HEK293 (cell line): ENCODE measurements around the gene PARD6G.

Source experiments
- CTCF ChIA-PET: fragments of 350-600 bp; formaldehyde crosslinking; extraction: SDS; loops from one replicate; lab custom pipeline; 2021; ENCODE audit warnings: antibody characterized with exemption; lab: Yijun Ruan, JAX
- POLR2A ChIA-PET: fragments of 300-600 bp; formaldehyde crosslinking; extraction: SDS; loops from one replicate; lab custom pipeline; 2020; ENCODE audit warnings: antibody characterized with exemption, inconsistent platforms; lab: Yijun Ruan, JAX
- H3K27ac ChIP-seq: fragments of 200-500 bp; sonication (Bioruptor generic); 2 replicates; pipeline ENCODE4 v1.5.1; 2014; ENCODE audit warnings: low read depth, low read length, control low read depth, inconsistent platforms; ENCODE audit errors: extremely low read depth
- H3K36me3 ChIP-seq, 2 experiments: fragments of 200-500 bp in 1 of 2; sonication (Bioruptor generic) in 1 of 2; 1 replicate in 1 of 2; 2 replicates in 1 of 2; pipeline ENCODE4 v1.5.1; 2014 to 2017; ENCODE audit warnings: inconsistent platforms in 2 of 2, low read length in 2 of 2; ENCODE audit not compliant: control insufficient read depth in 2 of 2, insufficient read depth in 1 of 2
- H3K4me1 ChIP-seq: fragments of 200-500 bp; sonication (Bioruptor generic); 2 replicates; pipeline ENCODE4 v1.5.1; 2014; ENCODE audit warnings: mild to moderate bottlenecking, low read length, inconsistent platforms; ENCODE audit not compliant: control insufficient read depth, insufficient read depth
- H3K4me3 ChIP-seq: 2 replicates; pipeline ENCODE4 v1.5.1; 2011; ENCODE audit warnings: low read depth, mild to moderate bottlenecking, control low read depth, low read length, moderate library complexity
- H3K9me3 ChIP-seq: fragments of 200-500 bp; sonication (Bioruptor generic); 2 replicates; pipeline ENCODE4 v1.5.1; 2014; ENCODE audit warnings: low read depth, low read length, inconsistent platforms; ENCODE audit not compliant: control insufficient read depth, insufficient read depth
- FEZF1 ChIP-seq: fragments of 450-650 bp; formaldehyde crosslinking; IDR thresholded peaks from 2 replicates; pipeline ENCODE4 v1.5.1; 2016; ENCODE audit warnings: missing biosample characterization, missing genetic modification characterization
- KLF7 ChIP-seq: fragments of 450-650 bp; formaldehyde crosslinking; IDR thresholded peaks from 2 replicates; pipeline ENCODE4 v1.5.1; 2016; ENCODE audit warnings: missing biosample characterization, missing genetic modification characterization, borderline replicate concordance
- REPIN1 ChIP-seq: fragments of 450-650 bp; formaldehyde crosslinking; IDR thresholded peaks from 2 replicates; pipeline ENCODE4 v1.5.1; 2017; ENCODE audit warnings: missing biosample characterization, missing genetic modification characterization, low read depth
- SP3 ChIP-seq: fragments of 450-650 bp; formaldehyde crosslinking; IDR thresholded peaks from 2 replicates; pipeline ENCODE4 v1.5.1; 2016; ENCODE audit warnings: missing biosample characterization, missing genetic modification characterization
- TCF7L2 ChIP-seq: IDR thresholded peaks from 2 replicates; pipeline ENCODE4 v1.6.1; 2011; ENCODE audit warnings: low read depth, mild to moderate bottlenecking, inconsistent platforms, low read length, moderate library complexity, borderline replicate concordance
- TRIM28 ChIP-seq: IDR thresholded peaks from 2 replicates; pipeline ENCODE4 v1.6.1; 2011; ENCODE audit warnings: low read length, control low read depth, borderline replicate concordance
- ZBTB48 ChIP-seq: fragments of 450-650 bp; formaldehyde crosslinking; IDR thresholded peaks from 2 replicates; pipeline ENCODE4 v1.5.1; 2016; ENCODE audit warnings: missing biosample characterization, missing genetic modification characterization
- ZNF146 ChIP-seq: fragments of 450-650 bp; formaldehyde crosslinking; IDR thresholded peaks from 2 replicates; pipeline ENCODE4 v1.5.1; 2016; ENCODE audit warnings: missing biosample characterization, missing genetic modification characterization
- ZNF19 ChIP-seq: fragments of 450-650 bp; formaldehyde crosslinking; IDR thresholded peaks from 2 replicates; pipeline ENCODE4; 2016; ENCODE audit warnings: missing biosample characterization, missing genetic modification characterization, low read depth
- ZNF248 ChIP-seq: fragments of 450-650 bp; formaldehyde crosslinking; IDR thresholded peaks from 2 replicates; pipeline ENCODE4 v1.5.1; 2017; ENCODE audit warnings: missing biosample characterization, missing genetic modification characterization
- ZNF433 ChIP-seq: fragments of 450-650 bp; formaldehyde crosslinking; IDR thresholded peaks from 2 replicates; pipeline ENCODE4 v1.5.1; 2016; ENCODE audit warnings: missing biosample characterization, missing genetic modification characterization, low read depth
- ZNF48 ChIP-seq: fragments of 450-650 bp; formaldehyde crosslinking; IDR thresholded peaks from 2 replicates; pipeline ENCODE4 v1.5.1; 2016; ENCODE audit warnings: missing biosample characterization, missing genetic modification characterization
- ZNF514 ChIP-seq: fragments of 450-650 bp; formaldehyde crosslinking; IDR thresholded peaks from 2 replicates; pipeline ENCODE4 v1.5.1; 2016; ENCODE audit warnings: missing biosample characterization, missing genetic modification characterization
- ZNF585B ChIP-seq: fragments of 450-650 bp; formaldehyde crosslinking; IDR thresholded peaks from 2 replicates; pipeline ENCODE4 v1.5.1; 2016; ENCODE audit warnings: missing biosample characterization, missing genetic modification characterization
- ZNF623 ChIP-seq: fragments of 450-650 bp; formaldehyde crosslinking; IDR thresholded peaks from 2 replicates; pipeline ENCODE4 v1.5.1; 2016; ENCODE audit warnings: missing biosample characterization, missing genetic modification characterization
- ZNF658 ChIP-seq: fragments of 450-650 bp; formaldehyde crosslinking; IDR thresholded peaks from 2 replicates; pipeline ENCODE4; 2016; ENCODE audit warnings: missing biosample characterization, missing genetic modification characterization
- ZNF776 ChIP-seq: fragments of 450-650 bp; formaldehyde crosslinking; IDR thresholded peaks from 2 replicates; pipeline ENCODE4 v1.5.0; 2017; ENCODE audit warnings: missing biosample characterization, missing genetic modification characterization, borderline replicate concordance
- ZNF837 ChIP-seq: fragments of 450-650 bp; formaldehyde crosslinking; IDR thresholded peaks from 2 replicates; pipeline ENCODE4 v1.5.1; 2016; ENCODE audit warnings: missing biosample characterization, missing genetic modification characterization
- TF ChIP-seq, protein P1 (sequence below): fragments of 450-650 bp; formaldehyde crosslinking; IDR thresholded peaks from 2 replicates; pipeline ENCODE4 v1.5.1; 2017; ENCODE audit warnings: missing biosample characterization, mild to moderate bottlenecking, missing genetic modification characterization, moderate library complexity
- TF ChIP-seq, protein P2 (sequence below): IDR thresholded peaks from 2 replicates; pipeline ENCODE4 v1.6.1; 2011; ENCODE audit warnings: mild to moderate bottlenecking, low read depth, low read length, borderline replicate concordance
- TF ChIP-seq, protein P3 (sequence below): fragments of 450-650 bp; formaldehyde crosslinking; IDR thresholded peaks from 2 replicates; pipeline ENCODE4 v1.5.1; 2016; ENCODE audit warnings: missing biosample characterization, missing genetic modification characterization
- TF ChIP-seq, protein P4 (sequence below): fragments of 450-650 bp; formaldehyde crosslinking; IDR thresholded peaks from 2 replicates; pipeline ENCODE4 v1.5.1; 2016; ENCODE audit warnings: missing biosample characterization, missing genetic modification characterization
- TF ChIP-seq, protein P5 (sequence below): fragments of 450-650 bp; formaldehyde crosslinking; IDR thresholded peaks from 2 replicates; pipeline ENCODE4 v1.5.1; 2016; ENCODE audit warnings: missing biosample characterization, missing genetic modification characterization

Gene PARD6G

DNA sequence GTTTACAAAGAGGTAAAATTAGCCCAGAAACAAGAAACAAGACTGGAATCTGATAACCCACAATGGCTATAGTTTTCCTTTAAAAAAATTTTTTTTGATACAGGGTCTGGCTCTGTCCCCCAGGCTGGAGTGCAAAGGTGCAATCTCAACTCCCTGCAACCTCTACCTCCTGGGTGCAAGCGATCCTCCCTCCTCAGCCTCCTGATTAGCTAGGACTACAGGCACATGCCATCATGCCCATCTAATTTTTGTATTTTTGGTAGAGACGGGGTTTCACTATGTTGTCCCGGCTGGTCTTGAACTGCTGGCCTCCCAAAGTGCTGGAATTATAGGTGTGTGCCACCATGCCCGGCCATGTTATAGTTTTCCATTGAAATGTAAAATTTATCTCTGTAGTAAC lies 12.3 kb upstream of the PARD6G start:
- Histone ChIP-seq H3K36me3 (no peaks in the 10 kb centered on the region), H3K9me3 (no peaks in the 10 kb centered on the region), H3K4me3 (no peak overlapping the region), H3K4me1 (no peaks in the 10 kb centered on the region), H3K27ac (no peak overlapping the region)
- ChIA-PET POLR2A (no interaction called here), CTCF (interaction anchor here (0.6 to 1.3 kb wide), 3 partner anchors 89 to 117 kb away, joined by 3 to 9 read pairs (median 4); no protein-coding TSS in a partner anchor)
- TF ChIP-seq ZNF433 (tag by site-specific recombination) = no peak
- TF ChIP-seq, protein P1, sequence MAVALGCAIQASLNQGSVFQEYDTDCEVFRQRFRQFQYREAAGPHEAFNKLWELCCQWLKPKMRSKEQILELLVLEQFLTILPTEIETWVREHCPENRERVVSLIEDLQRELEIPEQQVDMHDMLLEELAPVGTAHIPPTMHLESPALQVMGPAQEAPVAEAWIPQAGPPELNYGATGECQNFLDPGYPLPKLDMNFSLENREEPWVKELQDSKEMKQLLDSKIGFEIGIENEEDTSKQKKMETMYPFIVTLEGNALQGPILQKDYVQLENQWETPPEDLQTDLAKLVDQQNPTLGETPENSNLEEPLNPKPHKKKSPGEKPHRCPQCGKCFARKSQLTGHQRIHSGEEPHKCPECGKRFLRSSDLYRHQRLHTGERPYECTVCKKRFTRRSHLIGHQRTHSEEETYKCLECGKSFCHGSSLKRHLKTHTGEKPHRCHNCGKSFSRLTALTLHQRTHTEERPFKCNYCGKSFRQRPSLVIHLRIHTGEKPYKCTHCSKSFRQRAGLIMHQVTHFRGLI (tag by site-specific recombination) = no peak
- TF ChIP-seq SP3 = no peak
- TF ChIP-seq ZBTB48 = no peak
- no peak for TF ChIP-seq ZNF19 (tag by site-specific recombination)
- no peak for TF ChIP-seq FEZF1
- TF ChIP-seq ZNF248 (tag by site-specific recombination) = no peak
- no peak for TF ChIP-seq ZNF658 (tag by site-specific recombination)
- TF ChIP-seq, protein P2, sequence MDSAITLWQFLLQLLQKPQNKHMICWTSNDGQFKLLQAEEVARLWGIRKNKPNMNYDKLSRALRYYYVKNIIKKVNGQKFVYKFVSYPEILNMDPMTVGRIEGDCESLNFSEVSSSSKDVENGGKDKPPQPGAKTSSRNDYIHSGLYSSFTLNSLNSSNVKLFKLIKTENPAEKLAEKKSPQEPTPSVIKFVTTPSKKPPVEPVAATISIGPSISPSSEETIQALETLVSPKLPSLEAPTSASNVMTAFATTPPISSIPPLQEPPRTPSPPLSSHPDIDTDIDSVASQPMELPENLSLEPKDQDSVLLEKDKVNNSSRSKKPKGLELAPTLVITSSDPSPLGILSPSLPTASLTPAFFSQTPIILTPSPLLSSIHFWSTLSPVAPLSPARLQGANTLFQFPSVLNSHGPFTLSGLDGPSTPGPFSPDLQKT = no peak
- no peak for TF ChIP-seq REPIN1
- TF ChIP-seq TRIM28 = no peak
- TF ChIP-seq ZNF585B (tag by site-specific recombination) = no peak
- TF ChIP-seq TCF7L2 = no peak
- TF ChIP-seq ZNF776 = no peak
- no peak for TF ChIP-seq ZNF146 (tag by site-specific recombination)
- TF ChIP-seq KLF7 = no peak
- TF ChIP-seq, protein P3, sequence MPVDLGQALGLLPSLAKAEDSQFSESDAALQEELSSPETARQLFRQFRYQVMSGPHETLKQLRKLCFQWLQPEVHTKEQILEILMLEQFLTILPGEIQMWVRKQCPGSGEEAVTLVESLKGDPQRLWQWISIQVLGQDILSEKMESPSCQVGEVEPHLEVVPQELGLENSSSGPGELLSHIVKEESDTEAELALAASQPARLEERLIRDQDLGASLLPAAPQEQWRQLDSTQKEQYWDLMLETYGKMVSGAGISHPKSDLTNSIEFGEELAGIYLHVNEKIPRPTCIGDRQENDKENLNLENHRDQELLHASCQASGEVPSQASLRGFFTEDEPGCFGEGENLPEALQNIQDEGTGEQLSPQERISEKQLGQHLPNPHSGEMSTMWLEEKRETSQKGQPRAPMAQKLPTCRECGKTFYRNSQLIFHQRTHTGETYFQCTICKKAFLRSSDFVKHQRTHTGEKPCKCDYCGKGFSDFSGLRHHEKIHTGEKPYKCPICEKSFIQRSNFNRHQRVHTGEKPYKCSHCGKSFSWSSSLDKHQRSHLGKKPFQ = no peak
- TF ChIP-seq, protein P4, sequence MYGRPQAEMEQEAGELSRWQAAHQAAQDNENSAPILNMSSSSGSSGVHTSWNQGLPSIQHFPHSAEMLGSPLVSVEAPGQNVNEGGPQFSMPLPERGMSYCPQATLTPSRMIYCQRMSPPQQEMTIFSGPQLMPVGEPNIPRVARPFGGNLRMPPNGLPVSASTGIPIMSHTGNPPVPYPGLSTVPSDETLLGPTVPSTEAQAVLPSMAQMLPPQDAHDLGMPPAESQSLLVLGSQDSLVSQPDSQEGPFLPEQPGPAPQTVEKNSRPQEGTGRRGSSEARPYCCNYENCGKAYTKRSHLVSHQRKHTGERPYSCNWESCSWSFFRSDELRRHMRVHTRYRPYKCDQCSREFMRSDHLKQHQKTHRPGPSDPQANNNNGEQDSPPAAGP (tag by site-specific recombination) = no peak
- TF ChIP-seq, protein P5, sequence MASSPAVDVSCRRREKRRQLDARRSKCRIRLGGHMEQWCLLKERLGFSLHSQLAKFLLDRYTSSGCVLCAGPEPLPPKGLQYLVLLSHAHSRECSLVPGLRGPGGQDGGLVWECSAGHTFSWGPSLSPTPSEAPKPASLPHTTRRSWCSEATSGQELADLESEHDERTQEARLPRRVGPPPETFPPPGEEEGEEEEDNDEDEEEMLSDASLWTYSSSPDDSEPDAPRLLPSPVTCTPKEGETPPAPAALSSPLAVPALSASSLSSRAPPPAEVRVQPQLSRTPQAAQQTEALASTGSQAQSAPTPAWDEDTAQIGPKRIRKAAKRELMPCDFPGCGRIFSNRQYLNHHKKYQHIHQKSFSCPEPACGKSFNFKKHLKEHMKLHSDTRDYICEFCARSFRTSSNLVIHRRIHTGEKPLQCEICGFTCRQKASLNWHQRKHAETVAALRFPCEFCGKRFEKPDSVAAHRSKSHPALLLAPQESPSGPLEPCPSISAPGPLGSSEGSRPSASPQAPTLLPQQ (tag by site-specific recombination) = no peak

DNA sequence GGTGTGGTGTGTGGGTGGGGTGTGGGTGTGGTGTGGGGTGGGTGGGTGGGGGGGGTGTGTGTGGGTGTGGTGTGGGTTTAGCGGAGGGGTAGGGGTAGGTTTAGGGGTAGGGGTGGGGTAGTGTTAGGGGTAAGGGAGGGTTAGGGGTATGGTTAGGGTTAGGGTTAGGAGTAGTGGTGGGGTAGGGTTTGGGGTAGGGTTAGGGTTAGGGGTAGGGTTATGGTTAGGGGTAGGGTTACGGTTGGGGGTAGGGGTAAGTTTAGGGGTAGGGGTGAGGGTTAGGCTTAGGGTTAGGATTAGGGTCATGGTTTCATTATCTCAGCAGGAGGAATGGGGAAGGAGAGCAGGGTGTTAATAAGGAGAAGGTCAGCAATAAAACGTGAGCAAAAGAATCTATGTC lies 11.3 kb upstream of the PARD6G start:
- Histone ChIP-seq H3K4me1 (no peaks in the 10 kb centered on the region), H3K9me3 (no peaks in the 10 kb centered on the region), H3K27ac (no peak overlapping the region)
- CTCF ChIA-PET = interaction anchor here (0.7 kb wide), 1 partner anchor 102 kb away, joined by 4 read pairs; no protein-coding TSS in a partner anchor
- no peak for TF ChIP-seq ZNF623
- TF ChIP-seq KLF7 = no peak
- no peak for TF ChIP-seq ZNF514
- no peak for TF ChIP-seq ZNF837
- no peak for TF ChIP-seq ZNF48
- peak; percentile 40; the same call in 1 of the 2 replicates for TF ChIP-seq ZBTB48
- TF ChIP-seq, all 188 proteins: peak for 1
- POLR2A ChIA-PET = no interaction called here
- no peaks in the 10 kb centered on the region for H3K36me3 ChIP-seq
- no peak overlapping the region for H3K4me3 ChIP-seq
